Measurements from ENCODE around the gene MAP1B. TPM values are rescaled to one million over a fixed set of nuclear protein-coding genes. Genes with fewer than 3 reads are reported as not detected.

Gene MAP1B
- total and polyA plus RNA-seq, 12 donors: 13.1 to 154 (median 90.0) TPM

- Histone ChIP-seq H3K9me3 (no peaks in the 10 kb centered on the region), H3K36me3 (no peaks in the 10 kb centered on the region), H3K4me1 (peaks cover 0 to 35% (median 16%) of the 10 kb centered on the region in 9 donors), H3K4me3 (no peak overlapping the region), H3K27ac (no peak overlapping the region), H3K27me3 (no peaks in the 10 kb centered on the region)
- WGBS, 2 donors: 95 to 96% methylated on average over 2 of the region's 2 CpGs
- no peak for DNase-seq
- ATAC-seq: no peak
- no peak for TF ChIP-seq CTCF (IDR thresholded peaks at IDR 0.05)
- intact Hi-C loops (cut with DNase I): loop anchor here in 1 of 10 donors (10.0 kb wide), 1 partner anchor 62 kb away; no protein-coding TSS in a partner anchor
Observed at GRCh38 chr5:72256536-72256935, 149.3 kb downstream of the MAP1B start.

Small RNA genes within 50 kb of the gene (microRNA-seq; reads per million reads assigned to microRNA genes)
- 0 reads per million in 2 donors for gene MIR4803

Other genes starting within 250 kb of the MAP1B start
- gene MRPS27, start 212.8 kb downstream of the MAP1B start, total RNA-seq: 10 to 100 TPM; 55.7 to 91.8 (median 79.2) TPM
- gene MRPS27, start 212.8 kb downstream of the MAP1B start, polyA plus RNA-seq: 10 to 100 TPM; 20.8 to 42.9 TPM
- 10 to 100 TPM; 11.3 to 28.9 (median 22.5) TPM for gene PTCD2, start 212.9 kb downstream of the MAP1B start, total RNA-seq
- gene PTCD2, start 212.9 kb downstream of the MAP1B start, polyA plus RNA-seq: 1 to 10 TPM; 1.8 to 4.4 TPM